ENCODE measurements around the gene LGR6. TPM values are rescaled to one million over a fixed set of nuclear protein-coding genes. Genes with fewer than 3 reads are reported as not detected.
"Not testable (repeated sequence)": the region's sequence is repeated elsewhere in the genome, so short reads cannot be mapped to it uniquely, and the experiment has no call there.

LGR6 gene
- total RNA-seq, 2 experiments from 2014 or later = 0.08 TPM; not detected in 1

GRCh38 chr1:202179828-202180750, 13.5 kb upstream of the LGR6 start:
- DNase-seq = no peak
- Mint-ChIP-seq H3K4me1 (ENCODE audit: low read depth) (peaks cover 19% of the 10 kb centered on the region), H3K27me3 (ENCODE audit: low read depth) (no peaks in the 10 kb centered on the region), H3K4me3 (no peak overlapping the region), H3K36me3 (ENCODE audit: low read depth) (no peaks in the 10 kb centered on the region), H3K9me3 (ENCODE audit: insufficient read depth) (no peaks in the 10 kb centered on the region), H3K27ac (no peak overlapping the region)
- ATAC-seq = no peak
- CTCF ChIA-PET = interaction anchor here (0.9 to 4.4 kb wide), 8 partner anchors 9 to 136 kb away, joined by 3 to 28 read pairs (median 6); partner anchors contain the start of genes LGR6 and PTPN7
- POLR2A ChIA-PET = interaction anchor here (1.2 to 1.4 kb wide), 2 partner anchors 20 to 25 kb away, joined by 3 to 4 read pairs; partner anchors contain the start of gene PTPN7

GRCh38 chr1:202180751-202181139, 12.9 kb upstream of the LGR6 start:
- ATAC-seq = not testable (repeated sequence)

DNA sequence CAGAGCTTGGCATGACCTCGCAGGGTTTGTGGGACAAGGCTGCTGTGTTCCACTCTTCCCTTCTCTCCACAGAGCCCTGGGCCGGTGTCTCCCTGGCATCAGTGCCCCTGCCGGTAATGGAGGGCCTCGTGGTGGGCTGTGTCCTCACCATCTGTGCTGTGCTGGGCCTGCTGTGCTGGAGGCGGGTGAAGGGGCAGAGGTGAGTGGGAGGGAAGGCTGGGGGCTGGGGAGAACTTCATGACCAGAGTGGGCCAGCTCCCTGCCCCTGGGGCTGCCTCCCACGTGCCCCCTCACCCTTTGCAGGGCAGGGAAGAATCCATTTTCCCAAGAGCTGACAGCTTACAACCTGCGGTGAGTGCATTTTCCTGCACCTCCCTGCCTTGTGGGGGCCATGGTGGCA, 12.0 kb upstream of the LGR6 start:
- CTCF ChIA-PET = interaction anchor here (1.0 to 4.4 kb wide), 5 partner anchors 8 to 134 kb away, joined by 3 to 28 read pairs (median 10); partner anchors contain the start of genes LGR6 and PTPN7
- DNase-seq = no peak
- Mint-ChIP-seq H3K27me3 (ENCODE audit: low read depth) (no peaks in the 10 kb centered on the region), H3K9me3 (ENCODE audit: insufficient read depth) (no peaks in the 10 kb centered on the region), H3K4me3 (no peak overlapping the region), H3K27ac (no peak overlapping the region), H3K4me1 (ENCODE audit: low read depth) (peaks cover 19% of the 10 kb centered on the region), H3K36me3 (ENCODE audit: low read depth) (no peaks in the 10 kb centered on the region)
- ATAC-seq = no peak
- POLR2A ChIA-PET = interaction anchor here (1.4 kb wide), 1 partner anchor 27 kb away, joined by 3 read pairs; no protein-coding TSS in a partner anchor

More at GRCh38 chr1:202180751-202181139, 12.9 kb upstream of the LGR6 start:
- H3K9me3 Mint-ChIP-seq (ENCODE audit: insufficient read depth); H3K27me3 Mint-ChIP-seq (ENCODE audit: low read depth); H3K36me3 Mint-ChIP-seq (ENCODE audit: low read depth); H3K4me3 Mint-ChIP-seq; DNase-seq; H3K27ac Mint-ChIP-seq: not testable (repeated sequence)
- ChIA-PET CTCF (interaction anchor here (0.9 to 4.4 kb wide), 6 partner anchors 9 to 135 kb away, joined by 3 to 28 read pairs (median 7); partner anchors contain the start of genes LGR6 and PTPN7), POLR2A (interaction anchor here (1.2 to 1.4 kb wide), 2 partner anchors 20 to 26 kb away, joined by 3 to 4 read pairs; partner anchors contain the start of gene PTPN7)
- peaks cover 19% of the 10 kb centered on the region for H3K4me1 Mint-ChIP-seq (ENCODE audit: low read depth)

GRCh38 chr1:202182040-202182877, 11.3 kb upstream of the LGR6 start:
- Mint-ChIP-seq H3K27me3 (ENCODE audit: low read depth) (no peaks in the 10 kb centered on the region), H3K36me3 (ENCODE audit: low read depth) (no peaks in the 10 kb centered on the region)
- POLR2A ChIA-PET = no interaction called here

GRCh38 chr1:202184750-202185460, 8.7 kb upstream of the LGR6 start:
- ChIA-PET CTCF (interaction anchor here (0.6 to 3.7 kb wide), 22 partner anchors 8 to 535 kb away, joined by 3 to 29 read pairs (median 3); partner anchors contain the start of genes LGR6 and PTPN7), POLR2A (interaction anchor here (1.0 kb wide), 1 partner anchor 14 kb away, joined by 3 read pairs; no protein-coding TSS in a partner anchor)
- peaks cover 25% of the 10 kb centered on the region for H3K4me1 Mint-ChIP-seq (ENCODE audit: low read depth)
- ATAC-seq (peak; percentile 66), DNase-seq (peak; percentile 73)
- no peaks in the 10 kb centered on the region for H3K9me3 Mint-ChIP-seq (ENCODE audit: insufficient read depth)
- no peaks in the 10 kb centered on the region for H3K36me3 Mint-ChIP-seq (ENCODE audit: low read depth)
- no peaks in the 10 kb centered on the region for H3K27me3 Mint-ChIP-seq (ENCODE audit: low read depth)
- H3K4me3 Mint-ChIP-seq = no peak overlapping the region
- no peak overlapping the region for H3K27ac Mint-ChIP-seq

More at GRCh38 chr1:202182040-202182877, 11.3 kb upstream of the LGR6 start:
- H3K27ac Mint-ChIP-seq = peak overlapping the region; percentile 47
- CTCF ChIA-PET = interaction anchor here (1.0 to 4.4 kb wide), 4 partner anchors 8 to 27 kb away, joined by 4 to 29 read pairs (median 24); partner anchors contain the start of genes LGR6 and PTPN7
- no peak for ATAC-seq
- H3K4me3 Mint-ChIP-seq = no peak overlapping the region
- H3K9me3 Mint-ChIP-seq (ENCODE audit: insufficient read depth) = no peaks in the 10 kb centered on the region
- H3K4me1 Mint-ChIP-seq (ENCODE audit: low read depth) = peaks cover 19% of the 10 kb centered on the region
- no peak for DNase-seq

- no peaks in the 10 kb centered on the region for H3K27me3 Mint-ChIP-seq (ENCODE audit: low read depth)
- no peak overlapping the region for H3K27ac Mint-ChIP-seq
- CTCF ChIA-PET = interaction anchor here (0.7 to 5.3 kb wide), 8 partner anchors 11 to 129 kb away, joined by 3 to 40 read pairs (median 4); partner anchors contain the start of gene PTPN7
- peaks cover 25% of the 10 kb centered on the region for H3K4me1 Mint-ChIP-seq (ENCODE audit: low read depth)
- DNase-seq = no peak
- H3K36me3 Mint-ChIP-seq (ENCODE audit: low read depth) = no peaks in the 10 kb centered on the region
- no peaks in the 10 kb centered on the region for H3K9me3 Mint-ChIP-seq (ENCODE audit: insufficient read depth)
- no peak overlapping the region for H3K4me3 Mint-ChIP-seq
- no peak for ATAC-seq
- POLR2A ChIA-PET = no interaction called here
Measured at GRCh38 chr1:202186327-202186726, 7.3 kb upstream of the LGR6 start.

DNA sequence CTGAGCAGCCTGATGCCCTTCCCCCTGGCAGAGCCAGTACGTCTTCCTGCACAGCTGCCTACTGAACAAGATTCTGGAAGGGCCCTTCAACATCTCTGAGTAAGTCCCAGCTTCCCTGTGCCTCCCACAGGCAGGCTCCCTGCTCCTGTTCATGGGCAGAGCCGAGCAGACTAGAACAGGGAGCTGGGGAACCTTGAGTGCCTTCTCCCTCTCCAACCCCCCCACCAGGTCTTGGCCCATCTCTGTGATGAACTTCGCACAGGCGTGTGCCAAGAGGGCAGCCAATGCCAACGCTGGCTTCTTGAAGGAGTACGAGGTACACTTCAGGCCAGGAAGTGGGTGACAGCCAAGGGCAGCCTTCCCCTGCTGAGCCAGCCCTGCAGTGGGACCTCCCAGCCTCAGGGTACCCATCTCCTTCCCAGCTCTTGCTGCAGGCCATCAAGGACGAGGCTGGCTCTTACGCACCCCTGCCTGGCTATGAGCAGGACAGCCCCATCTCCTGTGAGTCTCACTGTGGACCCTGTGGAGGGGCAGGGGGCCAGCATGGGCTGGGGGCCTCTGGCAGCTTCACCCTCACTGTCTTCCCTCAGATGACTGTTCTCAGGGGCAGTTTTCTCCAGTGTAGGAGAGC, 6.4 kb upstream of the LGR6 start:
- no peak overlapping the region for H3K4me3 Mint-ChIP-seq
- DNase-seq (no peak), ATAC-seq (no peak)
- H3K27me3 Mint-ChIP-seq (ENCODE audit: low read depth) = no peaks in the 10 kb centered on the region
- ChIA-PET POLR2A (interaction anchor here (0.6 kb wide), 1 partner anchor 27 kb away, joined by 3 read pairs; the partner anchor contains the start of gene PTPN7), CTCF (interaction anchor here (0.7 to 5.3 kb wide), 6 partner anchors 14 to 128 kb away, joined by 3 to 40 read pairs (median 4); partner anchors contain the start of gene PTPN7)
- H3K27ac Mint-ChIP-seq = no peak overlapping the region
- no peaks in the 10 kb centered on the region for H3K9me3 Mint-ChIP-seq (ENCODE audit: insufficient read depth)
- H3K36me3 Mint-ChIP-seq (ENCODE audit: low read depth) = no peaks in the 10 kb centered on the region
- H3K4me1 Mint-ChIP-seq (ENCODE audit: low read depth) = peaks cover 25% of the 10 kb centered on the region

- CTCF ChIA-PET = interaction anchor here (0.9 to 5.3 kb wide), 7 partner anchors 9 to 147 kb away, joined by 4 to 40 read pairs (median 12); no protein-coding TSS in a partner anchor
- Mint-ChIP-seq H3K27ac (no peak overlapping the region), H3K9me3 (ENCODE audit: insufficient read depth) (no peaks in the 10 kb centered on the region), H3K4me3 (no peak overlapping the region), H3K27me3 (ENCODE audit: low read depth) (no peaks in the 10 kb centered on the region), H3K4me1 (ENCODE audit: low read depth) (peaks cover 25% of the 10 kb centered on the region), H3K36me3 (ENCODE audit: low read depth) (no peaks in the 10 kb centered on the region)
- DNase-seq (no peak), ATAC-seq (no peak)
- POLR2A ChIA-PET = interaction anchor here (0.6 to 0.7 kb wide), 2 partner anchors 27 to 36 kb away, joined by 3 to 4 read pairs; partner anchors contain the start of gene PTPN7
Measured at GRCh38 chr1:202187697-202188407, 5.7 kb upstream of the LGR6 start.

DNA sequence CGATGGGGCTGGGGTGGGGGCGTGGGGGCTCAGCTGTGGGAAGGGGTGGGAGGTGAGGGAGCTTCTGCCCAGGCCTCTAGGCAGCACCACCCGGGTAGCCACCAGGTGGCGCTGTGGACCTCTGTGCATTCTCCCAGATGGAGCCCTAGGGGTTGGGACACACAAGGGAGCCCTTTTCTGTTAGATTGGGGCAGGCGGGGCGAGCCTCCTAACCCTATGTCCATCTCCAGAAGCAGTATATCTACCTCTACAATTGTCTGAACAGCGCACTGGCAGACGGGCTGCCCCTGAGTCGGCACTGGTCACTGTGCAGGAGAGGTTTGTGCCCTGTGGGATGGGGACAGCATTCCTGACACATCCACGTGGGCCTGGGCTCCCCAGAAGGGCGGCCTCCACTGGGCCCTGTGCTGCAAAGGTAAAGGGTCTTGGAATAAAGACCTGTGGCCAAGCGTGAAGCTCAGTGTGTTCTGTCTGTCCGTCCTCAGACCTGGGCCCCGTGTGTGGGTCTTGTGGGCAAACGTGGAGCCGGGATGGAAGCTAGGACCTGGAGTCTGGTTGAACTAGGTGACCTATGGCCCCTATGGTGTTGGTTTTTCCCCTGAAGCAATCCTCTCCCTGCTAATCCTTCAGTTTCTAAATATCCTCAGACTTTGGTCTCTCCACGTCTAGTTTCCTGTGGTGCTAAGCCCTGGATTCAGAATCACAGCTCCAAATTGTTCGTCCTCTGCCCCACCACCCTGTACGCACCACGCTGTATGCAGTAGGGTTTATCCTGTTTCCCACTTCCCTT, 4.4 kb upstream of the LGR6 start:
- ATAC-seq = peak; percentile 75
- peak; percentile 86 for DNase-seq
- POLR2A ChIA-PET = no interaction called here
- no peaks in the 10 kb centered on the region for H3K9me3 Mint-ChIP-seq (ENCODE audit: insufficient read depth)
- H3K4me3 Mint-ChIP-seq = no peak overlapping the region
- H3K36me3 Mint-ChIP-seq (ENCODE audit: low read depth) = no peaks in the 10 kb centered on the region
- CTCF ChIA-PET = interaction anchor here (0.6 to 5.3 kb wide), 26 partner anchors 8 to 539 kb away, joined by 3 to 40 read pairs (median 4); partner anchors contain the start of gene UBE2T
- H3K27me3 Mint-ChIP-seq (ENCODE audit: low read depth) = peaks cover 4% of the 10 kb centered on the region
- no peak overlapping the region for H3K27ac Mint-ChIP-seq
- H3K4me1 Mint-ChIP-seq (ENCODE audit: low read depth) = peaks cover 15% of the 10 kb centered on the region
